Stimulated activated memory B cell treated with anti-CD40 and anti-IgM and Interleukin-4, amounts not matched to agents 10 μg/mL and 1 μg/mL and 100 μg/mL, for 72 hours (primary cell): ENCODE data around the gene CCND1.
"Not testable (repeated sequence)": the region's sequence is repeated elsewhere in the genome, so short reads cannot be mapped to it uniquely, and the experiment has no call there.

Experiments used
- ATAC-seq: fragments of 150-1000 bp; cut with Tn5 transposase; 2 replicates; pipeline ENCODE4 v1.10.0; 2021
- H3K27ac Mint-ChIP-seq: one replicate; pipeline ENCODE4 v1.8.0; 2022; ENCODE audit warnings: mild to moderate bottlenecking, mixed read lengths
- H3K27me3 Mint-ChIP-seq: one replicate; pipeline ENCODE4 v1.8.0; 2022; ENCODE audit warnings: mixed read lengths
- H3K36me3 Mint-ChIP-seq: one replicate; pipeline ENCODE4 v1.8.0; 2022; ENCODE audit warnings: mixed read lengths
- H3K4me1 Mint-ChIP-seq: one replicate; pipeline ENCODE4 v1.8.0; 2022; ENCODE audit warnings: mixed read lengths
- H3K4me3 Mint-ChIP-seq: one replicate; pipeline ENCODE4 v1.8.0; 2022; ENCODE audit warnings: mild to moderate bottlenecking, moderate library complexity, mixed read lengths
- H3K9me3 Mint-ChIP-seq: one replicate; pipeline ENCODE4 v1.8.0; 2022; ENCODE audit warnings: mixed read lengths

The CCND1 gene

DNA sequence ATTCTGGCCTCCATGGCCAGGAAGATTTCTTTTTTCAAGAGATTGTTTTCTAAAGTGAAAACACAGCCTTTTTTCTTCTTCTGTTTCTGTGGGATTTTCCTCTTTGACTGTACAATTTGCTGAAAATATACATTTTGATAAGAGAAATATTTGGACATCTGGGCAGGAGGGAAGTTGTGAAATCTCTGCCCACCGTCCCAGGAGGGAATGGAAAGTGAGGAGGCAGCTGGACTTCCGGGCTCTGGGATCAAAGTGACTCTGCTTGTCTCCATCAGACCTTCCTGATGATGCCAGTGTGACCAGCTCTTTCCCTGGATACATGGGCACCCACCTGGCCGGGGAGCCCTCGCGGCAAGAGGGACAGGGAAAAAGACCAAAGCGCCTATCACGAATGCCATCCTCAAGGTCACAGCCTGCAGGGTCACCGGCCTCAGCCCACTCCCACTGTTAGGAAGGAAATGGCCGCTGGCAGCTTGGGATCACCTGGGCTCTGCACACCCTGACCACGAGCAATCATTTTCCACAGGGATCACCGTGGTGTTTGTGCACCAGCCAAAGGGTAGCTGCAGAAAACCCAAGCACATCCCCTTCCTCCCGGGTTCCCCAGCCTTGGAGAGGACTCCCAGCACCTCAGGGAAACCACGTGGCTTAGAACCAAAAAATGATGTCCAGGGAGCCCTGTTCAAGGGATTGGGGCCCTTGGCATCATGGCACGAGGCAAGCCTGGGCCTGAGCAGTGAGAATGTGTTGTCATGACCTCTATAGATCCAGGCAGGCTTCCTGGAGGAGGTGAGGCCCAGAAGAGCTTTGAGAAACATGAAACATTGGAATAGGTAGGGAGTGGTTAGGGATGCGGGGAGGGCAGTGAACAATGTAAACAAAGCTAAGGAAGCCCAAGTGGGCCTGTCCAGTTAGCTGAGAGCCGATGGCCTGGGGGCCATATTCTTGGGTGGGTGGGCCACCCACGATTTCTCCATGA, 29.1 kb upstream of the CCND1 start:
- H3K36me3 Mint-ChIP-seq = no peaks in the 10 kb centered on the region
- no peak for ATAC-seq
- H3K4me3 Mint-ChIP-seq = no peak overlapping the region
- peaks cover 10% of the 10 kb centered on the region for H3K9me3 Mint-ChIP-seq
- no peak overlapping the region for H3K27ac Mint-ChIP-seq
- H3K27me3 Mint-ChIP-seq = peaks cover 52% of the 10 kb centered on the region
- no peaks in the 10 kb centered on the region for H3K4me1 Mint-ChIP-seq

DNA sequence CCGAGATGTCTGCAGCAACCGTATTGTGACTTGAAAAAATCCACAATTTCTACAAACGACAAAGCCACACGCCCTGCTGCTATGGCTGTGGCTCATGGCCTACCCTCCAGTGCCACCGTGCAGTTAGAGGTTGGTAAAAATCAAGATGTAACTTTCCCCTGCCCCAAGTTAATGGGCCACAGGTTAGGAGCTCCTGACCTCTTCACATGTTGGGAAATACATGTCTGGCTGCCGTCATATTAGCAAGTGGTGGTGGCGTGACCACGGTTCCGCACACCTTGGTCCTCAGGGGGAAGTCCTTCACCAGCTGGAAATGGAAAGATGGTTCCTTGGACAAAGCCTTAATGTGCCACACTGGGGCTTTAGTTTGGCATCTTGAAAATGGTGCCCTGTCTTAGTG, 27.4 kb upstream of the CCND1 start:
- H3K4me3 Mint-ChIP-seq = no peak overlapping the region
- no peaks in the 10 kb centered on the region for H3K4me1 Mint-ChIP-seq
- H3K9me3 Mint-ChIP-seq = peaks cover 2% of the 10 kb centered on the region
- no peak for ATAC-seq
- no peaks in the 10 kb centered on the region for H3K36me3 Mint-ChIP-seq
- no peak overlapping the region for H3K27ac Mint-ChIP-seq
- H3K27me3 Mint-ChIP-seq = peaks cover 52% of the 10 kb centered on the region

DNA sequence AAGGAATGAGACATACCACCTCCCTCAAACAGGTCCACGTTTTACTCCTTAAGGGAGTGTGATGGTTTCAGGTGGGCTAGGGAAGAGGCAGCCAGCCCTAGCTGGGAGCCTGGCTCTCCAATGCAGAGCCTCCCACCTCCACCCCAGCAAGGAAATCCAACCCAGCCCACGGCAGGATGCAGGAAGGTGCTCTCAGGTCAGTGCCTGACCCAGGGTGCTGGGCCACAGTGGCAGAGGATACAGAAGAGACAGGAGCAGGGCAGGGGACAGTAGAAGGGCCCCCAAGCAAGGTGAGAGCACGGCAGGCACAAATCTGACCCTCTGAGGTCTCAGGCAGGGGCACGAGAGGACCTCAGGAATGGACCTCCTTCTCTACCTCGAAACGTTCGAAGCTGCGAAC, 26.9 kb upstream of the CCND1 start:
- Mint-ChIP-seq H3K36me3 (no peaks in the 10 kb centered on the region), H3K9me3 (no peaks in the 10 kb centered on the region), H3K27me3 (peaks cover 56% of the 10 kb centered on the region), H3K4me1 (no peaks in the 10 kb centered on the region), H3K4me3 (no peak overlapping the region), H3K27ac (no peak overlapping the region)
- no peak for ATAC-seq

DNA sequence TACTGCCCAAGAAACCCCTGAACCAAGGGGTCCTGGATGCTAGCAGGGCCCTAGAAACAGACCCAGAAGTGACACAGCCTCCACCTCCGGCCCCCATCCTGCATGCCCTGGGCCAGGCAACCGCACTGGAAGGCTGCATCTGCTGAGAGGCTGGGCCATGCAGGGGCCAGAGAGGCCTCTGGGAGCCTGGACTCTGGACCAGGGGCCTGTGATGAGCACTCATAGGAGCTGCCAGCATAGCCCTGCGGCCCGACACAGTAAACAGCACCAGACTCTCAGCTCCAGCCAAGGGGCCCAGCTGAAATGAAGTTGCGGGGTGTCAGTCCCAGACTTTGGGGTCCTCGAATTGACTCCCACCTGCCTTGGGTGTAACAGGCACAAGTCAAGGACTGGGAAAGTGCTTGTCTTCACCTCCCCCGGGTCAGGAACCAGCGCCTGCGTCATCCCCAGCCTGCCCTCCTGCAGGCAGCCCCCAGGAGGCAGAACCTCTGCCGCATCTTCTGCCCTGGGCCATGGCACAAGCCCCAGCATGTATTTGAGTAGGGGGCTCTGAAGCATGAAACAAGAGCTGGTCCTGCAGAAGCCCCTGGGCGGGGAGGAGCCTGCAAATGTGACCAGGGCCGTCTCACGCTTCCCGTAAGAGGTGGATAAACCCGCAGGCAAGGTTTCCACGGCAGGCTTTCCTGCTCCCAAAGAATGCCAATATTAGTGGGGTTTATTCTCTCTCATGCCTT, 25.2 kb upstream of the CCND1 start:
- no peaks in the 10 kb centered on the region for H3K36me3 Mint-ChIP-seq
- H3K27me3 Mint-ChIP-seq = peaks cover 63% of the 10 kb centered on the region
- H3K4me3 Mint-ChIP-seq = no peak overlapping the region
- no peak overlapping the region for H3K27ac Mint-ChIP-seq
- H3K9me3 Mint-ChIP-seq = no peaks in the 10 kb centered on the region
- no peaks in the 10 kb centered on the region for H3K4me1 Mint-ChIP-seq
- no peak for ATAC-seq

DNA sequence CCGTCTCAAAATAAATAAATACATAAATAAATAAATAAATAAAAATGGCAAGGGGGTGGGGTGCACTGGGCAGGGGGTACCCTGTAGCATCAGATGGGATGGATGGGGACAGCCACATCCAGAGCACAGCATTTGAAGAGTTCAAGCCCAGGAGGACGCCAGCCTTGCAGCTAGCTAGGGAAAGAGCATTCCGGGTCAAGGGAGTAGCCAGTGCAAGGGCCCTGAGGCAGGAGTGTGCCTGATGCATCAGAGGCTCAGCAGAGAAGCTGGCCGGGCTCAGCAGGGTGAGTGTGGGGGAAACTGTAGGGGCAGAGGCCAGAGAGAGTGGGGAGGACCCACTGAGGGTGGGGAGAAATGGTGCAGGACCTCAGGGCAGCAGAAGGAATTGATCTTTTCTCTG, 23.7 kb upstream of the CCND1 start:
- ATAC-seq = no peak
- Mint-ChIP-seq H3K4me1 (no peaks in the 10 kb centered on the region), H3K27me3 (peaks cover 53% of the 10 kb centered on the region), H3K36me3 (no peaks in the 10 kb centered on the region), H3K9me3 (no peaks in the 10 kb centered on the region), H3K27ac (no peak overlapping the region), H3K4me3 (no peak overlapping the region)

DNA sequence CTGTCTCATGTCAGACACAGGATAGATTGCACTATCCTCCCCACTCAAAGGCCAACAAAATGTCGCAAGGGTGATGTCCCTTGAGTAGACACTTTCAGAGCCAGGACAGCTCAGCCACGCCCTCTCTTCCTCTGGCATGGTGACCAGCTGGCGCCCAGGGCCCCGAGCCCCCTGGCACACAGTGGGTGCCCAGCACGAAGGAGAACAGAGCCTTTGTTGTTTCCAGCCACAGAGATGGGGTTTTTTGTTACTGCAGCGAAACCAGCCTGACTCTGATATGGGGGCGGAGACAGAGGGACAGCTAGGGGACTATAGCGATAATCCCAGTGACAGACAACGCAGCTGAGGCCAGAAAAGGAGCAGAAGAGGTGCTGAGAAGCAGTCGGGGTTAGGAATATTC, 23.3 kb upstream of the CCND1 start:
- no peaks in the 10 kb centered on the region for H3K36me3 Mint-ChIP-seq
- H3K4me1 Mint-ChIP-seq = no peaks in the 10 kb centered on the region
- H3K27ac Mint-ChIP-seq = no peak overlapping the region
- H3K9me3 Mint-ChIP-seq = no peaks in the 10 kb centered on the region
- ATAC-seq = no peak
- H3K27me3 Mint-ChIP-seq = peaks cover 49% of the 10 kb centered on the region
- H3K4me3 Mint-ChIP-seq = no peak overlapping the region

DNA sequence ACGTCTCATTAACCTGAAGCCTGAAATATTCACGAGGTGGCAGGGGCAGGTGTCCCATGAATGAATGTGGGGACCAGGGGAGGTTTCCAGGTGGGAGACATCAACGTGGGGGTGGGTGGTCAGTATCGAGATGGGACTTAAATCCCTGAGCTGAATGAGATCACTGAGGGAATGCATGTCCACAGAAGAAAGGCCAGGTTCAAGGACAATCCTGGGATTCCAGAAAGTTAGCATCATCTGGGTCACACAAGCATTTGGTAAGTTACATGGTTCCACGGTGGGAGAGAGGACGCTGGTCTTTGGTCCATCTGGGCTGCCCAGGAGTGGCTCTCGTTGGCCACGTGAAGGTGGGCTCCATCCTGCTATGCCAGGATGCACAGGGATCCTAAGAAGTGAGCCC, 22.7 kb upstream of the CCND1 start:
- Mint-ChIP-seq H3K4me1 (no peaks in the 10 kb centered on the region), H3K27ac (no peak overlapping the region), H3K4me3 (no peak overlapping the region), H3K27me3 (peaks cover 49% of the 10 kb centered on the region), H3K9me3 (no peaks in the 10 kb centered on the region), H3K36me3 (no peaks in the 10 kb centered on the region)
- no peak for ATAC-seq

DNA sequence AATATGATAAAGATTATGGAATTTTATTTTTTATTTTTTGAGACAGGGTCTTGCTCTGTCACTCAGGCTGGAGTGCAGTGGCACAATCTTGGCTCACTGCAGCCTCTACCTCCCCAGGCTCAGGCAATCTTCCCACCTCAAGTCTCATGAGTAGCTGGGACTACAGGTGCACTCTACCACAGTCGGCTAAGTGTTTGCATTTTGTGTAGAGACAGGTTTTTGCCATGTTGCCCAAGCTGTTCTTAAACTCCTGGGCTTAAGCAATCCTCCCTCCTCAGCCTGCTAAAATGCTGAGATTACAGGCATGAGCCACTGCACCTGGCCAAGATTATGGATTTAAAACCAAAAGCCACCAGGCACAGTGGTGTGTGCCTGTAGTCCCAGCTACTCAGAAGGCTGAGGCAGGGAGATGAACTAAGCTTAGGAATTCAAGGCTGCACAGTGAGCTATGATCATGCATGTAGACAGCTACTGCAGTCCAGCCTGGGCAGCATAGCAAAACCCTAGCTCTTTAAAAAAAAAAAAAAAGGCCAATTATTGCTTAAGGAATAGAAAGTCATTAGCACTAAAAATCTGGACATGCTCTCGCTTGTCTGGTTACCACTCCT, 20.2 kb upstream of the CCND1 start:
- peaks cover 44% of the 10 kb centered on the region for H3K27me3 Mint-ChIP-seq
- no peaks in the 10 kb centered on the region for H3K9me3 Mint-ChIP-seq
- H3K36me3 Mint-ChIP-seq = no peaks in the 10 kb centered on the region
- no peak overlapping the region for H3K27ac Mint-ChIP-seq
- H3K4me3 Mint-ChIP-seq = no peak overlapping the region
- H3K4me1 Mint-ChIP-seq = no peaks in the 10 kb centered on the region
- no peak for ATAC-seq

DNA sequence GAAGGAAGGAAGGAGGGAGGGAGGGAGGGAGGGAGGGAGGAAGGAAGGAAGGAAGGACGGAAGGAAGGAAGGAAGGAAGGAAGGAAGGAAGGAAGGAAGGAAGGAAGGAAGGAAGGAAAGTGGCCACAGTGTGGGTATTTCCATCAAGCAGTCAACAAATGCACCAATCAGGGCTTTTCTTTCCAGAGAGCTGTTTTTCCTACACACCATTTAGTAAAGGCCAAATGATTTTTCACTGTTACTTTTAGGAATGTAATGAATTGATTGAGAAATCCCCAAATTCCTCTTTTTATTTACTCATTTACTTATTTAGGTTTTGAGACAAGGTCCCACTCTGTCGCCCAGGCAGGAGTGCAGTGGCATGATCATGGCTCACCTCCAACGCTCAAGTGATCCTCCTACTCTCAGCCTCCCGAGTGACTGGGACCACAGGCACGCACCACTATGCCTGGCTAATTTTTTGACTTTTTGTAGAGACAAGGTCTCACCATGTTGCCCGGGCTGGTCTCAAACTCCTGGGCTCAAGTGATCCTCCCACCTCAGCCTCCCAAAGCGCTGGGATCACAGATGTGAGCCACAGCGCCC, 18.8 kb upstream of the CCND1 start:
- not testable (repeated sequence) for H3K4me1 Mint-ChIP-seq, ATAC-seq, H3K36me3 Mint-ChIP-seq, H3K4me3 Mint-ChIP-seq, H3K9me3 Mint-ChIP-seq, H3K27ac Mint-ChIP-seq
- H3K27me3 Mint-ChIP-seq = peaks cover 45% of the 10 kb centered on the region

DNA sequence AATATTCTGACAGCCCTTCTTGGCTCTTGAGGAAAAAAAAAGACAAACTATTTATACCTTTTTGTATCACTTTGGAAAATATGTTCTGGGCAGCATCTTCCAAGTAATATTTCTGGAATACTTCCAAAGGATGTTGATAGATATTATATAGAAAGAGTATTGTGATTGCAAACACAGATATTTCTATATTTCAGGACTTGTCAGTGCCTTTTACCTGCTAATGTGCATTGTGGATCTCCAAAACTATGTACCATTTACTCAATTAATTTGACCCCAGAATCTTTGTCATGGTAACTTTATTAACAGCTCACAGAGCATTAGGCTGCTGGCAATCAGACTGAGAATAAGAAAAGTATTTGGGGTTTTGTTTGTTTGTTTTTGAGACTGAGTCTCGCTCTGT, 16.7 kb upstream of the CCND1 start:
- H3K27ac Mint-ChIP-seq = no peak overlapping the region
- ATAC-seq = no peak
- H3K9me3 Mint-ChIP-seq = peaks cover under 1% of the 10 kb centered on the region
- H3K4me1 Mint-ChIP-seq = no peaks in the 10 kb centered on the region
- H3K27me3 Mint-ChIP-seq = peaks cover 39% of the 10 kb centered on the region
- H3K4me3 Mint-ChIP-seq = no peak overlapping the region
- peaks cover 2% of the 10 kb centered on the region for H3K36me3 Mint-ChIP-seq

DNA sequence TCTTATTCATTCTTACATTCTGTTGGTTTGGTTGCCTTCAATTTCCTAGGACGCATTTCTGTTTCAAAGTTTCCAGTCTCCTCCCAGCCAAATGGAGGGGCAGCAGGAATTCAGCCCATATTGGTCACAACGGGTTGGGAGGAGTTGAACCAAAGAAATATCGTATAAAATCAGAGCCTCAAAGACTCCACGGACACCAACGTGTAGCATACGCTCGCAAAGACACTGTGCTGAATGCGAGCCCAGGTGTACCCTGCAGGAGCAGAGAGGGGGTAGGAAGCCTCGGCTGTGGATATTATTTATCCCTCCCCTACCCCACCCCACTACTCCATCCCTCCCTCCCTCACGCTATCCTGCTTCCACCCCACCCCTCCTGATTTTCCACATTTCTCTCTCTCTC, 15.5 kb upstream of the CCND1 start:
- H3K27ac Mint-ChIP-seq = no peak overlapping the region
- peaks cover 43% of the 10 kb centered on the region for H3K27me3 Mint-ChIP-seq
- H3K4me1 Mint-ChIP-seq = no peaks in the 10 kb centered on the region
- no peak for ATAC-seq
- H3K36me3 Mint-ChIP-seq = peaks cover 9% of the 10 kb centered on the region
- no peak overlapping the region for H3K4me3 Mint-ChIP-seq
- peaks cover 12% of the 10 kb centered on the region for H3K9me3 Mint-ChIP-seq

DNA sequence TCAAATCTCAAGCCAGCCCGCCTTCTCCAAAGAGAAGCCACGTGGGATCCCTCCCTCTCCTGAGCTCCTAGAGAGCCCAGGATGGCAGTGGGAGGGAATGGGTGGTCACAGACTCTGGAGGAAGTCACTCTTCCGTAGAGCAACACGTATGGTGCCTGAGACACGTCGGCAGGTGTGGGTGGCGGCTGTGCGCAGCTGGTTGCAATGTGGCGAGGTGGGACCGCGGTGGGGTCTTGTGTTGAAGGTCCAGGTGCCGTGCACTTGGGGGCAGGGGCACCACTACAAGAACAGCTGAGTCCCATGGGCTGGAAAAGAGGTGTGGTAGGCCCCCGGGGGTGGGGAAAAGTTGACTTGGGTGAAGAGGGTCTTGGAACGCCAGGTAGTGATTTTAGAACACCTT, 13.4 kb upstream of the CCND1 start:
- no peak overlapping the region for H3K4me3 Mint-ChIP-seq
- peaks cover 43% of the 10 kb centered on the region for H3K27me3 Mint-ChIP-seq
- ATAC-seq = no peak
- H3K36me3 Mint-ChIP-seq = peaks cover 9% of the 10 kb centered on the region
- H3K4me1 Mint-ChIP-seq = no peaks in the 10 kb centered on the region
- H3K27ac Mint-ChIP-seq = no peak overlapping the region
- peaks cover 14% of the 10 kb centered on the region for H3K9me3 Mint-ChIP-seq

DNA sequence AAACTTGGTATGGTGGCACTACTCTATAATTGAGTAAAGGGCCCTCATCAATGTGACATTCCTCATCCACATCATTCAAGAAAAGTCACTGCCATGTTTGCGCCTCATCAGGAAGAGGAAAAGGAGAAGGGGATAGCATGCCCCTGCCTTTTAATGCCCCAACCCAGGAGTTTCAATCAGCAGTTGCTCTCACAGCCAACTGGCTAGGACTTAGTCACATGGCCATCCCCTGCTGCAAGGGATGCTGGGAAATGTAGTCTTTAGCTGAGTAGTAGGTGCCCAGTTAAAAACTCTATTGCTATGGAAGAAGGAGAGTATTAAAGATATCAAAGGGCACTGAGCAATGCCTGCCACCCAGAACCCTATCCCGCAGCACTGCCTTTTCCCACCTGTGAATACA, 10.9 kb upstream of the CCND1 start:
- H3K9me3 Mint-ChIP-seq = peaks cover 14% of the 10 kb centered on the region
- peaks cover 9% of the 10 kb centered on the region for H3K36me3 Mint-ChIP-seq
- no peak overlapping the region for H3K4me3 Mint-ChIP-seq
- no peak overlapping the region for H3K27ac Mint-ChIP-seq
- ATAC-seq = no peak
- no peaks in the 10 kb centered on the region for H3K4me1 Mint-ChIP-seq
- peaks cover 43% of the 10 kb centered on the region for H3K27me3 Mint-ChIP-seq

DNA sequence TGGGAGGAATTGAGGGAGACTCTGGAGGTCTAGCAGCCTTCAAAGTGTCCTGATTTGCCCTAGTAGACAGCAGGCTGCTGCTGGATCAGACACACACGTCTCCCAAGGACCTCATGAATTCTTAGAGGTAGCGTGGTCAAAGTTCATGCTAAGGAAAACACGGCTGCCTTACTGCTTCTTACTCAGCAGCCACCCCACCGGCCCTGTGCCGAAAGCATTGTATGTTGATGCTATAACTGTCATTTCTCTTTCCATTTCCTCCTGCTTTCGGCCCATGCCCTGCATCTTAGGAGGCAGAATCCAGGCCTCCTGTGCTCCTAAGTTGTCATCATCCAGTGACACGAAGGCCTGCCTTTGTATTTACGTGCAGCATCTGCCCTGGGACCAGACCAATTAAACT, 10.5 kb upstream of the CCND1 start:
- Mint-ChIP-seq H3K4me1 (no peaks in the 10 kb centered on the region), H3K4me3 (no peak overlapping the region), H3K27ac (no peak overlapping the region), H3K36me3 (peaks cover 9% of the 10 kb centered on the region), H3K9me3 (peaks cover 14% of the 10 kb centered on the region), H3K27me3 (peaks cover 41% of the 10 kb centered on the region)
- ATAC-seq = no peak

DNA sequence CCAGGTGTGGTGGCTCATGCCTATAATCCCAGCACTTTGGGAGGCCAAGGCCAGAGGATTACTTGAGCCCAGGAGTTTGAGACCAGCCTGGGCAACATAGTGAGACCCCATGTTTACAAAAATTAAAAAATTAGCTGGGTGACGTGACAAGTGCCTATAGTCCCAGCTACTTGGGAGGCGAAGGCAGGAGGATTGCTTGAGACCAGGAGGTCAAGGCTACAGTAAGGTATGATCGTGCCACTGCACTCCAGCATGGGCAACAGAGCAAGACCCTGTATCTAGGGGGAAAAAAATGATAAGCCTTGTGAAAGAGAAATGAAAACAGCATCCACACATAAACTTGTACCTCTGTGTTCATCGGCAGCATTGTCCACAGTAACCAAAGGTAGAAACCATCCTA, 8.1 kb upstream of the CCND1 start:
- Mint-ChIP-seq H3K27me3 (peaks cover 34% of the 10 kb centered on the region), H3K27ac (no peak overlapping the region), H3K4me1 (peaks cover 6% of the 10 kb centered on the region), H3K4me3 (no peak overlapping the region), H3K9me3 (peaks cover 14% of the 10 kb centered on the region), H3K36me3 (peaks cover 9% of the 10 kb centered on the region)
- no peak for ATAC-seq
